Activated CD4-positive, alpha-beta T cell treated with anti-CD3 and anti-CD28 coated beads, Interleukin-2, Interleukin-6, amounts not matched to agents 100 ng/mL and 50 ng/mL, durations not matched to agents 16 hours and 8 hours (primary cell): ENCODE data around the gene STRN4.
"Not testable (repeated sequence)": the region's sequence is repeated elsewhere in the genome, so short reads cannot be mapped to it uniquely, and the experiment has no call there.

ENCODE experiments used
- DNase-seq: peaks from one replicate; pipeline ENCODE4 v3.0.0-alpha.2; 2020

Gene STRN4

DNA sequence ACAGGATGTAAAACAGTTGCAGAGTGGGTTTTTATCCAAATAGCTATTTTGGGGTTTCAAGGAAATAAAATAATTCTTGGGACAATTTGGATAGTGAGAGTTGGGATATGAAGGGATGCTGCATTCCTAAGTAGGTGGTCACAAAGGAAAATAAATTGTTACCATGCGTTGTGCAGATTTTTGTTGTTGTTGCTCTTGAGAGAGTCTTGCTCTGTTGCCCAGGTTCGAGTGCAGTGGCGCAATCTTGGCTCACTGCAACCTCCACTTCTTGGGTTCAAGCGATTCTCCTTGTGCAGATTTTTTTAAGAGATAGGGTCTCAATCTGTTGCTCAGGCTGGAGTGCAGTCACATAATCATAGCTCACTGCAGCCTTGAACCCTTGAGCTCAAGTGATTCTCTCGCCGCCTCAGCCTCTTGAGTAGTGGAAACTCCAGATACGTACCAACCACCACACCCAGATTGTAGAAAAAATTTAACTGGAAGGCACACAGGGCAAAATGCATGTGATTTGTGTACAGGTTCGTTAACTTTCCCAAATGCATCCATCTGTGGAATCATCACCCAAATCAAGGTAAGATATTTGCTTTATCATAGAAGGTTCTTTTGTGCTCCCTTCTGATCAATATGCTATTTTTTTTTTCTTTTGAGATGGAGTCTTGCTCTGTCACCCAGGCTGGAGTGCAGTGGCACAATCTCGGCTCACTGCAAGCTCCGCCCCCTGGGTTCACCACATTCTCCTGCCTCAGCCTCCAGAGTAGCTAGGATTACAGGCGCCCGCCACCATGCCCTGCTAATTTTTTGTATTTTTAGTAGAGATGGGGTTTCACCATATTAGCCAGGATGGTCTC is 26.1 kb upstream of the STRN4 start:
- no peak for DNase-seq

DNA sequence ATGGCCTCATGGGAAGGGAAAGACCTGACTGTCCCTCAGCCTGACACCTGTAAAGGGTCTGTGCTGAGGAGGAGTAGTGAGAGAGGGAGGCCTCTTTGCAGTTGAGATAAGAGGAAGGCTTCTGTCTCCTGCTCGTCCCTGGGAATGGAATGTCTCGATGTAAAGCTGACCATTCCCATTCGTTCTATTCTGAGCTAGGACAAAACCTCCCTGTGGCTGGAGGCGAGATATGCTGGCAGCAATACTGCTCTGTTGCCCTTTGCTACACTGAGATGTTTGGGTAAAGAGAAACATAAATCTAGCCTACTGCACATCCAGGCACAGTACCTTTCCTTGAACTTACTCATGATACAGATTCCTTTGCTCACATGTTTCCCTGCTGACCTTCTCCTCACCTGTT is 22.5 kb upstream of the STRN4 start:
- not testable (repeated sequence) for DNase-seq

DNA sequence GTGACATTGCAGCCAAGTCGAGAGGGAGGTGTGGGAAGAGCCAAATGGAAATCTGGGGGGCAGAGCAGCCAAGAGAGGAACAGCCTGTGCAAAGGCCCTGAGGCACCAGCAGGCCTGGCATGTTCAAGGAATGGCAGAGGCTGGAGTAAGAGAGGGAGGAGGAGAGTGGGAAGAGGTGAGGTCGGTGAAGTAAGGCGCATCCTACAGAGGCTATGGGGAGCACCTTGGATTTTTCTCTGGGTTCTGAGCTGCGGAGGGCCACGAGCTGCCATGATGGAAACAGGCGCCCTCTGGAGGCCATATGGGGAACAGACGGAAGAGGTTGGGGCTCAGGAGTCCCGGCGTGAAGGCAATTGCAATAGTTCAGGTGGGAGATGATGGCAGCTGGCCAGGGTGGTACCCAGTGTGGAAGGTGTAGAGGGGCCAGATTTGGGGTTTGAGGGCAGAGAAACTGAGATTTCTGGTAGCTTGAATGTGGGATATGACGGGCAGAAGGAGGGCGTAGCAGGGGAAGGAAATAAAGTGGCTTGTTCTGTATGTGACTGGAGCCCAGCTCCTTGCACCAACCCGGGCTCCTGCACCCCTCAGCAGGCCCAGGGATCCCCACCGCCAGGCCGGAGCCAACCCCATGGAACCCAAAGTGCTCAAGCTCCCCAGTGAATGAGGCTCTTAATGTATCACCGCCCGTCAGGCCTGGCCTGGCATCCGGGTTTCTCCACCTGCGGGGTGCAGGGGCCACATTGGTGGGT is 20.5 kb upstream of the STRN4 start:
- DNase-seq = peak; percentile 82

DNA sequence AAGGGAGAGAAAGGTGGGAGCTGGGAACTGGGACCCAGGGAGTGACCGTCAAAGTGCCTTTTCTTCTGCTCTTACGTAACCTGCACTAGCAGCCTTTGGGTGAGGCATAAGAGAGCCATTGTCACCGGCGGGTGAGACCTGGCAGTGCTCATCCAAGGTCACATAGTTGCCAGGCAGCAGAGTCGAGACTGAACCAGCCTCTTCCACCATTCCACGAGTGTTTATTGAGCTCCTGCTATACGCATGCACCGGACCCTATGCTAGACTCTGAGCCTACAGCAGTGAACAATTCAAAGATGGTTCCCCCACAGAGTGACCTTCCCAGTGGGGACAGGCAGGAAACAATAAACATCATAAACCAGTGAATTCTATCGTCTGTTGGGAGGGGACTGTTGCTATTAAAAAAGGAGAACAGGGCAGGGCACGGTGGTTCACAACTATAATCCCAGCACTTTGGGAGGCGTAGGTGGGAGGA is 18.6 kb upstream of the STRN4 start:
- no peak for DNase-seq

DNA sequence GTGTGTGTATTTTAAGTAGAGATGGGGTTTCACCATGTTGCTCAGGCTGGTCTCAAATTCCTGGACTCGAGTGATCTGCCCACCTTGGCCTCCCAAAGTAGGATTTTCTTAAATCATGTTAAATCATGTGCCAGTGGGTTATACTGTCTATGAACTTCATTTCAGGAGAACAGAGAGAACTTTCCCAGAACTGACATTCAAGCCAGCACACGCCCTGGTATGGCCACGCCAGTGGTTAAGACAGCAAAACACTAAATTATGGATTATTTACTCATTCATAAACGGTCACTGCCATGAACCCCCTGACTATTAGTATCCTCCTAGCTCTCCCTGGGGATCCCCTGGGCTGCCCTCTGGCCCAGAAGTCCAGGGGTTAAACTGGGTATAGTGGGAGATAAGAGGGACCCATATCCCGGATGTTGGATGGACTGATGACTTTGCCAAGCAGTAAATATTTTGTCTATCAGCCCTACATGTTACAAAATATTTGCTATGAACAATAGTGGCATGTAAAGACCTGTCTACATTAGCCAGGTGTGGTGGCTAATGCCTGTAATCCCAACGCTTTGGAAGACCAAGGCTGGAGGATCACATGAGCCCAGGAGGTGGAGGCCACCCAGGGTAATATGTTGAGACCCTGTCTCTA is 16.1 kb upstream of the STRN4 start:
- DNase-seq = no peak

DNA sequence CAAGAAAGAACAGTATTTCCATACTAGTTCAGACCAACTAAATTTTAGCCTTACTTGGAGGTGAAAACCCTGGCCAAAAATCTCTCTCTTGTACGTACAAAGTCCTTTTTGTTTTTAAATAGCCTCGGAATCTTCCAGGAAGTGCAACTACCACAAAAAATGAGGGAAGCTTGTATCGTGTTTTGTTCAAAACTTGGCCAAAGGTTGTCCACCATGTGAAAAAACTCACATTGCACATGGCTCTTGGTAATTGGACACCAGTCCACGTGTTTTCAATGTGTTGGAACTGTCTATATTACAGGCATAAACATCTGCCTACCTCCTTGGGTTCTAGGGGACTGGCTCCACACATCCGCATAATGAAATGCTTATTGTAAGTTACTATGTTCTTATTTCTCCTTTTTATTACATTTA is 15.2 kb upstream of the STRN4 start:
- DNase-seq = no peak

DNA sequence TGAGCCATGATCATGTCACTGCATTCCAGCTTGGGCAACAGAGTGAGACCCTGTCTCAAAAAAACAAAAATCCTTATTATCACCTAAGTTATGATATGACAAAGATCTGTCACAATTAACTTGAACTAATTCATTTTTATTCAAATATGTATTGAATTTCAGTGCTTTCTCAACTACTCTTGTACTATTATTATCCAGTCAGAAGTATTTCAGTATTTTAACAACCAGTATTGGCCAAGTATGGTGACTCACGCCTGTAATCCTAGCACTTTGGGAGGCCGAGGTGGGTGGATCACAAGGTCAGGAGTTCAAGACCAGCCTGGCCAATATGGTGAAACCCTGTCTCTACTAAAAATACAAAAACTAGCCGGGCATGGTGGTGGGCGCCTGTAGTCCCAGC is 14.6 kb upstream of the STRN4 start:
- not testable (repeated sequence) for DNase-seq

DNA sequence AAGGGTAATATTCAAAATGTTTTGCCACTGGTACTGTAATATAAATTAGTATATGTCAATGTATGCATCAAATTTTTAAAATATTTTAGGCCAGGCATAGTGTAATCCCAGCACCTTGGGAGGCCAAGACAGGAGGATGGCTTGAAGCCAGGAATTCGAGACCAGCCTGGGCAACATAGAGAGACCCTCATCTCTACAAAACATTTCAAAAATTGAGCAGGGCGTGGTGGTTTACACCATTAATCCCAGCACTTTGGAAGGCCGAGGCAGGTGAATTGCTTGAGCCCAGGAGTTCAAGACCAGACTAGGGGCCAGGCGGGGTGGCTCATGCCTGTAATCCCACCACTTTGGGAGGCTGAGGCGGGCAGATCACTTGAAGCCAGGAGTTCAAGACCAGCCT is 14.1 kb upstream of the STRN4 start:
- no peak for DNase-seq

DNA sequence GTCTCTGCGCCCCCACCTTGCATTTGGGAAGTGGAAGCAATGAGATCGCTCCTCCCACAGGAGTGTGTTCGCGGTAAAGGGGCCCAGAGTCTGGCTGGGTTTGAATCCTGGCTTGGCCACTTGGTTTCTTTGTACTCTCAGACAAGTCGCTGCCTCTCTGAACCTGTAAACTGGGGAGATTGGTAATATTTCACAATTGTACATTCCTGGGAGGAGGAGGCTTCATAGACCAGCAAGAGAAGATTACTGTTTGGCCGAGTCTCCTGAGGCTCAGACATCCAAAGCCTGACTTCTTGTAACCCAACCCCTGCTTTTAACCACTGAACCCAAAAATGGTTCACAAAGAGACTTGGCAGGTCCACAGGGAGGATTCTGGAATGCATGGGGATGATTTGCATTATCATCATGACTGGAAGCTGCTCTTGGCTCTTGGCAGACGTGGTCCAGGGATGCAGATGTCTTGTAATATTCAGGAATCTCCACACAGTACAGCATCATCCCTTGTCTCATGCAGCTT is 13.6 kb upstream of the STRN4 start:
- no peak for DNase-seq

DNA sequence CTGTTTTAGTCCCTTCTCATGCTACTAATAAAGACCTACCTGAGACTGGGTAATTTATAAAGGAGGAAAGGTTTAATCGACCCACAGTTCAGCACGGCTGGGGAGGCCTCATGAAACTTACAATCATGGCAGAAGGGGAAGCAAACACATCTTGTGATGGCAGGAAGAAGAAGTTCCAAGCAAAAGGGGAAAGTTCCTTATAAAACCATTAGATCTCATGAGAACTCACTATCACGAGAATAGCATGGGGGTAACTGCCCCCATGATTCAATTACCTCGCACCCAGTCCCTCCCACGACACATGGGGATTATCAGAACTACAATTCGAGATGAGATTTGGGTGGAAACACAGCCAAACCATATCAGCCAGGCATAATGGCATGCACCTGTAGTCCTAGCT is 13.0 kb upstream of the STRN4 start:
- DNase-seq = no peak

DNA sequence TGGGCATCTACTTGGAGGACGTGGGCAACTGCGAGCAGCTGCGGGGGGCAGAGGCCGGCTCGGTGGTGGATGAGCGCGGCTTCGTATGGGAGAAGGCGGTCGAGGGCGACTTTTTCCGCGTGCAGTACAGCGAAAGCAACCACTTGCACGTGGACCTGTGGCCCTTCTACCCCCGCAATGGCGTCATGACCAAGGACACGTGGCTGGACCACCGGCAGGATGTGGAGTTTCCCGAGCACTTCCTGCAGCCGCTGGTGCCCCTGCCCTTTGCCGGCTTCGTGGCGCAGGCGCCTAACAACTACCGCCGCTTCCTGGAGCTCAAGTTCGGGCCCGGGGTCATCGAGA is 10.3 kb upstream of the STRN4 start:
- DNase-seq = no peak

DNA sequence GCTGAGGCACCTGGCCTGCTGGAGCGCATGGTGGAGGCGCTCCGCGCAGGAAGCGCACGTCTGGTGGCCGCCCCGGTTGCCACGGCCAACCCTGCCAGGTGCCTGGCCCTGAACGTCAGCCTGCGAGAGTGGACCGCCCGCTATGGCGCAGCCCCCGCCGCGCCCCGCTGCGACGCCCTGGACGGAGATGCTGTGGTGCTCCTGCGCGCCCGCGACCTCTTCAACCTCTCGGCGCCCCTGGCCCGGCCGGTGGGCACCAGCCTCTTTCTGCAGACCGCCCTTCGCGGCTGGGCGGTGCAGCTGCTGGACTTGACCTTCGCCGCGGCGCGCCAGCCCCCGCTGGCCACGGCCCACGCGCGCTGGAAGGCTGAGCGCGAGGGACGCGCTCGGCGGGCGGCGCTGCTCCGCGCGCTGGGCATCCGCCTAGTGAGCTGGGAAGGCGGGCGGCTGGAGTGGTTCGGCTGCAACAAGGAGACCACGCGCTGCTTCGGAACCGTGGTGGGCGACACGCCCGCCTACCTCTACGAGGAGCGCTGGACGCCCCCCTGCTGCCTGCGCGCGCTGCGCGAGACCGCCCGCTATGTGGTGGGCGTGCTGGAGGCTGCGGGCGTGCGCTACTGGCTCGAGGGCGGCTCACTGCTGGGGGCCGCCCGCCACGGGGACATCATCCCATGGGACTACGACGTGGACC is 9.7 kb upstream of the STRN4 start:
- no peak for DNase-seq

DNA sequence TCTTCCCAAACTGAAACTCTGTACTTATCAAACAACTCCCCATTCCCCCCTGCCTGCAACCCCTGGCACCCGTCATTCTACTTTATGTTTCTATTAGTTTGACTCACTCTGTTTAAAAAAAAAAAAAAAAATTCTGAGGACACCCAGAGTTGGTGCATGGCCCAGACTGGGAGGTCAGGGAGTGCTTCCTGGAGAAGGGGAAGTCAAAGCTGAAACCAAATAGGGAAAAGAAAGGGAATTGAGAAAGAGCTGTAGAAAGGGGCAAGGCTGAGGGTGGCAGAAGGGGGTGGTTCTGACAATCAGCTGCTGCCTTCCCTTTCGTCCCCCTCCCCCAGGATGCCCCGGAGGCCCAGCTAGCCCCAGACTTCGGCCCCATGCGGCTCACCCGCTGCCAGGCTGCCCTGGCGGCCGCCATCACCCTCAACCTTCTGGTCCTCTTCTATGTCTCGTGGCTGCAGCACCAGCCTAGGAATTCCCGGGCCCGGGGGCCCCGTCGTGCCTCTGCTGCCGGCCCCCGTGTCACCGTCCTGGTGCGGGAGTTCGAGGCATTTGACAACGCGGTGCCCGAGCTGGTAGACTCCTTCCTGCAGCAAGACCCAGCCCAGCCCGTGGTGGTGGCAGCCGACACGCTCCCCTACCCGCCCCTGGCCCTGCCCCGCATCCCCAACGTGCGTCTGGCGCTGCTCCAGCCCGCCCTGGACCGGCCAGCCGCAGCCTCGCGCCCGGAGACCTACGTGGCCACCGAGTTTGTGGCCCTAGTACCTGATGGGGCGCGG is 9.0 kb upstream of the STRN4 start:
- DNase-seq = no peak

DNA sequence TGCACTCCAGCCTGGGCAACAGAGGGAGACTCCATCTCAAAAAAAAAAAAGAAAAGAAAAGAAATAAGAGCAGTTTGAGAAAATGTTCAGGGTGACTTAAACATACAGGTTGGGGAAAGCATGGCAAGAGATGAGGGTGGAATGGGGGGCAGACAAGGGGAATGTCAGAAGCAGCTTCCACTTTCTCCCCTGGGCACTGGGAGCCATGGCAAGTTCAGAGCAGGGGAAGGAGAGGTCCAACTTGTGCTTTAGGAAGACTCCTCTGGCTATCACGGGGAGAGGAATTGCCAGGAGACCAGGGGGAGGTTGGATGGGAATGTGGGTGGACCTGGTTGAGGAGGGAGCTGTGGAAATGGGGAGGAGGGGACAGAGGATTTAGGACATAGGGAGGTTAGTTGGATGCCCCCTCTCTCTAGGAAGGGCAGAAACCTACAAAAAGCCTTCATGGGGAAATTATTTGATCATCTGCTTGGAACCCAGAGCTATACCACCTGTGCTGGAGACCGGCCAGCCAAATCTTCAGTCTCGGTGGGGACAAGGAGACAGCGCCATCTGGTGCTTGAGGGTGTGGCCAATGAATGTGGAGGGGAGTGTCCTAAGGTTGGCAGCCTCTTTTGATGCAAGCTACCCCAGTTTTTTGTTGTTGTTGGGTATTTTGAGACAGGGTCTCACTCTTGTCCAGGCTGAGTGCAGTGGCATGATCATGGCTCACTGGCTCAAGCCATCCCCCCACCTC is 7.3 kb upstream of the STRN4 start:
- peak; percentile 73 for DNase-seq

DNA sequence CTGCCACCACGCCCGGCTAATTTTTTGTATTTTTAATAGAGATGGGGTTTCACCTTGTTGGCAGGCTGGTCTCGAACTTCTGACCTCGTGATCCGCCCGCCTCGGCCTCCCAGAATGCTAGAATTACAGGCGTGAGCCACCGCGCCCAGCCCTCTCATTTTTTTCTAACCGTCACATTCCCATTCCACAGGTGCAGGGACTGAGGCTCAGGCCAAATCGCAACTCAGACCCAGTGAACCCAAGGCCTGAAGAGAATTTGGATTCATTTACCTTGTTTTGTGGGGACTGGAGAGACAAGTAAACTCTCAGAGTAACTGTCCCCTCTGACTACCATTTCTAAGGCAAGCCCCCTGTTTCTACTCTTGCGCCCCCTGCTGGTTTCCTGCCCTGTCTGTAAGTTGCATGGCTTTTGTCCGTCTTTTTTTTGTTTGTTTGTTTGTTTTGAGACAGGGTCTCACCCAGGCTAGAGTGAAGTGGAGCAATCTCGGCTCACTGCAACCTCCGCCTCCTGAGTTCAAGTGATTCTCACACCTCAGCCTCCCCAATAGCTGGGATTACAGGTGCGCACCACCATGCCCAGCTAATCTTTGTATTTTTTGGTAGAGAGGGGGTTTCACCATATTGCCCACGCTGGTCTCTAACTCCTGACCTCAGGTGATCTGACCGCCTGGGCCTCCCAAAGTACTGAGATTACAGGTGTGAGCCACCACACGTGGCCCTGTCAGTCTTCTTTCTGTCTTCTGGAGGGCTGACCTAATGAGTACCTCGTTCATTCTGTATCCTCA is 2.3 kb upstream of the STRN4 start:
- peak; percentile 82 for DNase-seq

DNA sequence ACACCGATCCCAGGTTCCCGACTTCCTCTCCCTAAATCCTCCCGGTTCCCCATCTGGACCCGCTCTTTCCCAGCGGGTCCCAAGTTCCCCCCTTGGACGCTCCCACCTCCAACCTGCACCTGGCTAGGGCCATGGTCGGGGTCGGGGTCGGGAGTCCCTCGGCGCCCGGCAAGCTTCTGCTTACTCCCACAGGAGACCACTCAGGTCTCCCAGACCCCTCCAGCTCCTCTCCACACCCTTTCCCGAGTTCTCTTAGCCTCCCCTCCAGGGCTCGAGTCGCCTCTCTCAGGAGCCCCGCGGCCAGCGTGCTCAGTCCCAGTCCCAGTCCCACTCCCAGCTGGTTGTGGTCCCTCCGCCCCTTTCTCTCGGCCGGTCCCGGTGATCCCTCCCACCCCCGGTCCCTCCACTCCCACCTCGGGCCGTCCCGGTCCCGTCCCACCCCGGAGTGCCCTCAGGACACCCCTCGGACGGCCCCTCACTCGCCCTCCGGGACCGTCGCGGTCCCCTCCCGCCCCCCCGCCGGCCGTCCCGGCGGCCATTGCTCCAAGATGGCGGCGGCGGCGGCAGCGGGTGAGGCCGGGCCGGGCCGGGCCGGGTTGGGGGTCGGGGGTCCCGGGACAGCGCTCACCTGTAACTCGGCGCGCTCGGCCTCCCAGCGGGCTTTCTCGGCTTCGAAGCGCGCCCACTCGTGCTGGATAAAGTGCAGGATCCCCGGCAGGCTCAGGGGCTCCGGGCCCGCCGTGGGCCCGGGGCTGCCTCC is 549 bp downstream of the STRN4 start, which contains the start of gene FKRP:
Gene FKRP, plus strand, starts transcription at position 537 of the 760 bp plus-strand sequence. CDS start 9,394 bp downstream, outside the sequence.
- DNase-seq = peak; percentile 36

DNA sequence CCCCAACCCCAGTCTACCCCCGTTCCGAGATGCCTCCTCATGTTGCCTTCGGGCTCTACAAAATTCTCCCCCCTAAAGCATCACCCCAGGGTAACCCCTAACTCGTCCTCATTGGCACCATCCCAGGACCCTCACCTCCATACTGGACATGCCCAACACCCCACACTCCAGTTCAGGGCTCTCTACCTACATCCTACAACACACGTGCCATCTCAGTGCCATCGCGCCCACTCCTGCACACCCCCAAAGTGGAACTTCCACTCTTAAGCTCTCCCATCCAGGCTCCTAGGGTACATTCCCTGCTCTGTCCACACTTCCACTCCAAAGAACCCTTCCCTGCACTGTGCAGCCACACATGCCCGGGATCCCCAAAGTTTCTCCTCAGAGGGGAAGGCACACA is 1.2 kb downstream of the STRN4 start:
- no peak for DNase-seq

DNA sequence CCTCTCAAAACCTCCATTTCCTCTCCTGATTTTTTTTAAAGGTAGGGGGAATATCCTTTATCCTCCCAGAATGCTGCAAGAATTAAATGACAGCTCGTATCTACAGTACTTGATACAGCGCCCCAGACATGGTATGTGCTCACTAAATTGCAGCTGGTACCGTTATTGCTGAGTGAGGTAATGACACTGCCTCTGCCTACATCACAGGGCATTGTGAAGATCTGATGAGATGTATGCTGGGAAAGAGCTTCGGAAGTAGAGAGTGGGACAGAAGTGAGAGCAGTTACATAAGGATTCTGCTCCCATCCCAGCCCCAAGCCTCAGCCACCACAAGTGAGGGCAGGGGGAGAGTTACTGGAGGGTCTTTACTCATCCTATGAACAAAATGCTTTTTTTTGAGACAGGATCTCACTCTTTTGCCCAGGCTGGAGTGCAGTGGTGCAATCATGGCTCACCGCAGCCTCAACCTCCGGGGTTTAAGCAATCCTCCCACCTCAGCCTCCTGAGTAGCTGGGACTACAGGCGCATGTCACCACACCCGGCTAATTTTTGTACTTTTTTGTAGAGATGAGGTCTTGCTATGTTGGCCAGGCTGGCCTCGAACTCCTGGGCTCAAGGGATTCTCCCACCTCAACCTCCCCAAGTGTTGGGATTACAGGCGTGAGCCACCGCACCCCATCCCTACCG is 2.1 kb downstream of the STRN4 start:
- DNase-seq = no peak

DNA sequence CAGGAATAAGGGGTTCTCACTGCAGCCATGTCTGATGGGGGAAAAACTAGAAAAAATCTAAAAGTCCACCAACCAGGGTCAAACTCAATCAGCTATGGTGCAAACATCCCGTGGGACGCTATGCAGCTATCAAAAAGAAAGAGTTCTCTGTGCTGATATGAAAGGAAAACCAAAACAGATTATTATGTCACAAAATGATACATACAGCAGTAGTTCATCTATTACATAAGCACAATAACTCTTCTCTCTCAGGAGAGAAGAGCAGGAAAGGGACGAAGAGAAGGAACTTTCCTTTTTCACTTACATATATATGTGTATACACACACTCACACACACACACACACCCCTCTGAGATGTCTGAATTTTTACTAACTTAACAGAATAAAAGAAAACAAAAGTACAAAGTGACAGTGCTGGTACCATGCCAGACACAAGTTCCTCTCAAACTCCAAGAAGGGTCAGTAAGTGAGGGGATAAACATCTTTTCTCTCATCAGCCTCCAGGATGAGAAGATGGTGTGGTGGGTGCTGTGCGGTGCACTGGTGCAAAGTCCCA is 3.2 kb downstream of the STRN4 start:
- DNase-seq = no peak
